GM12878 (cell line): ENCODE results near the gene CETP. TPM values are rescaled to one million over a fixed set of nuclear protein-coding genes. Genes with fewer than 3 reads are reported as not detected.

Experiments
- BRCA1 ChIP-seq: IDR thresholded peaks from 2 replicates; pipeline ENCODE4 v1.6.1; 2011; ENCODE audit warnings: low read depth, low read length, improper control_type of control experiment
- CHD2 ChIP-seq: IDR thresholded peaks from 2 replicates; pipeline ENCODE4 v1.6.1; 2011; ENCODE audit warnings: low read depth, low read length, improper control_type of control experiment, borderline replicate concordance
- EP300 ChIP-seq, 2 experiments: fragments of 150-350 bp in 1 of 2; IDR thresholded peaks; 2 replicates each; pipeline ENCODE4 v1.6.1; 2011 to 2012; ENCODE audit warnings: low read depth in 2 of 2, low read length in 2 of 2, borderline replicate concordance in 1 of 2, improper control_type of control experiment in 1 of 2, inconsistent platforms in 1 of 2; ENCODE audit not compliant: control insufficient read depth in 1 of 2
- FOXM1 ChIP-seq: IDR thresholded peaks from 2 replicates; pipeline ENCODE4 v1.6.1; 2012; ENCODE audit warnings: low read depth, mild to moderate bottlenecking, inconsistent platforms, low read length, moderate library complexity
- HDAC6 ChIP-seq: fragments of 200-600 bp; sonication (generic); IDR thresholded peaks from one replicate; pipeline ENCODE4 v1.8.0; 2017; ENCODE audit warnings: antibody characterized with exemption; ENCODE audit not compliant: unreplicated experiment
- MYC ChIP-seq: IDR thresholded peaks from 2 replicates; pipeline ENCODE4 v1.6.1; 2011; ENCODE audit warnings: mild to moderate bottlenecking, low read length, moderate library complexity, inconsistent platforms; ENCODE audit not compliant: insufficient read depth, insufficient replicate concordance, insufficient read length, severe bottlenecking
- TCF12 ChIP-seq: IDR thresholded peaks from 2 replicates; pipeline ENCODE4 v1.6.1; 2011; ENCODE audit warnings: low read depth, mild to moderate bottlenecking, low read length
- ZNF207 ChIP-seq: fragments of 450-650 bp; IDR thresholded peaks from 2 replicates; pipeline ENCODE4 v1.6.1; 2014; ENCODE audit warnings: antibody characterized with exemption, mild to moderate bottlenecking, borderline replicate concordance
- polyA plus RNA-seq, 11 experiments: library from polyadenylated mRNA; depleted of rRNA in 4 of 11; unstranded in 6 of 11; stranded (reverse) in 5 of 11; fragments of >200 nt; fragmentation: Nextera tagmentation in 4 of 11; fragmentation: Illumina TruSeq in 1 of 11; extraction: Ambion mirVana in 4 of 11; extraction: Trizol in 1 of 11; gene quantifications; 1 replicate in 1 of 11; 2 replicates in 10 of 11; pipeline versions ENCODE4 v1.2.1 to v1.2.3, GENCODE V29; 2011 to 2016; ENCODE audit warnings: inconsistent platforms in 2 of 11, missing spikeins in 2 of 11, low read depth in 1 of 11
- total RNA-seq, 4 experiments: library from RNA; depleted of rRNA in 3 of 4; stranded (reverse); fragments of >200 nt in 3 of 4; fragmentation: Illumina TruSeq in 1 of 4; extraction: Trizol in 1 of 4; gene quantifications; 2 replicates each; pipeline versions ENCODE4 v1.2.1 to v1.2.3, GENCODE V29; 2013 to 2021
- TF ChIP-seq, protein P1 (sequence below): fragments of 450-650 bp; IDR thresholded peaks from 2 replicates; pipeline ENCODE4 v1.6.1; 2017; ENCODE audit warnings: low read depth, mild to moderate bottlenecking, moderate library complexity
- TF ChIP-seq, protein P2 (sequence below): IDR thresholded peaks from 2 replicates; pipeline ENCODE4 v1.6.1; 2011; ENCODE audit warnings: mild to moderate bottlenecking, low read depth, low read length, moderate library complexity; ENCODE audit not compliant: insufficient replicate concordance
- TF ChIP-seq, protein P3 (sequence below): IDR thresholded peaks from 2 replicates; pipeline ENCODE4 v1.6.1; 2011; ENCODE audit warnings: borderline replicate concordance, low read depth, mild to moderate bottlenecking, moderate library complexity, mixed read lengths, low read length; ENCODE audit not compliant: insufficient read depth; ENCODE audit errors: extremely low read length
- TF ChIP-seq, protein P4 (sequence below): IDR thresholded peaks from 2 replicates; pipeline ENCODE4 v1.6.1; 2012; ENCODE audit warnings: low read depth, low read length, improper control_type of control experiment

Gene CETP
- total and polyA plus RNA-seq, 10 of the 15 experiments (the other 5 are each of a cell fraction or from before 2014, with no cell fraction given): 1.2 to 6.4 (median 2.1) TPM

DNA sequence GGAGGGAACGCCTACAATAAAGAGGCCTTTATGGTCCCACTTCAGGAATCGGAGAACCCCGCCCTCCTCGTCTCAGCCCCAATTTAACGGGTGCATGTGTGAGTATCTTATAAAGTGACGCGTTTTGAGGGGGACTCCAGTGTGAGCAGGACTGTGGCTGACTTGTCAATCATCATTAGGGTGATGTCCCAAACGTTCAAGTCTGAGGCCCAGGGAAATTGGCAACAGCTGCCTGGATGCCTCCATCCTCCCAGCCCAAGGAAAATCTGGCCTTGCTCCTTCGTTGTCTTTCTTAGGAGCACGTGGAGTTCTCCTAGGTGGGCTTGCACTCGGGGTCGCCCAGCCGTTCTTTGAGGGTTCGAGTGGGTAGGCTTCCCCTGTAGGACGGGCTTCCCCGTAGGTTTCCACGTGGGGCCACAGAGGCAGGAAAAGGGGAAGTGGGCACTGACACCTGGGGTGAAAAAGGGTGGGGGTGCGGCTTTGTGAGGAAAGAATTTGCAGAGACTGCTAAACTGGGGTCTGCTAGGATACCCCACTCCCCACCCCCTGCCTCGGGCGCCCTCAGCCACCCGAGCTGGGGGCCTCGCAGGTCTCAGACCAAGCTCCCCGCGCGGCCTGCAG is 30.4 kb upstream of the CETP start (continued):
- TF ChIP-seq, protein P1, sequence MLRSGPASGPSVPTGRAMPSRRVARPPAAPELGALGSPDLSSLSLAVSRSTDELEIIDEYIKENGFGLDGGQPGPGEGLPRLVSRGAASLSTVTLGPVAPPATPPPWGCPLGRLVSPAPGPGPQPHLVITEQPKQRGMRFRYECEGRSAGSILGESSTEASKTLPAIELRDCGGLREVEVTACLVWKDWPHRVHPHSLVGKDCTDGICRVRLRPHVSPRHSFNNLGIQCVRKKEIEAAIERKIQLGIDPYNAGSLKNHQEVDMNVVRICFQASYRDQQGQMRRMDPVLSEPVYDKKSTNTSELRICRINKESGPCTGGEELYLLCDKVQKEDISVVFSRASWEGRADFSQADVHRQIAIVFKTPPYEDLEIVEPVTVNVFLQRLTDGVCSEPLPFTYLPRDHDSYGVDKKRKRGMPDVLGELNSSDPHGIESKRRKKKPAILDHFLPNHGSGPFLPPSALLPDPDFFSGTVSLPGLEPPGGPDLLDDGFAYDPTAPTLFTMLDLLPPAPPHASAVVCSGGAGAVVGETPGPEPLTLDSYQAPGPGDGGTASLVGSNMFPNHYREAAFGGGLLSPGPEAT: peak; percentile 97
- TF ChIP-seq HDAC6 (no peak), FOXM1 (peak; percentile 81), BRCA1 (no peak), EP300 (IDR thresholded peaks at IDR 0.05; ENCODE audit: borderline replicate concordance in 1 of 2, control insufficient read depth in 1 of 2, low read depth in 2 of 2, low read length in 2 of 2) (peak; percentile 77), CHD2 (peak; percentile 14; the same call in 1 of the 2 replicates), MYC (no peak), TCF12 (peak; percentile 96), ZNF207 (no peak; the same call in none of the 2 replicates)
- TF ChIP-seq, protein P2, sequence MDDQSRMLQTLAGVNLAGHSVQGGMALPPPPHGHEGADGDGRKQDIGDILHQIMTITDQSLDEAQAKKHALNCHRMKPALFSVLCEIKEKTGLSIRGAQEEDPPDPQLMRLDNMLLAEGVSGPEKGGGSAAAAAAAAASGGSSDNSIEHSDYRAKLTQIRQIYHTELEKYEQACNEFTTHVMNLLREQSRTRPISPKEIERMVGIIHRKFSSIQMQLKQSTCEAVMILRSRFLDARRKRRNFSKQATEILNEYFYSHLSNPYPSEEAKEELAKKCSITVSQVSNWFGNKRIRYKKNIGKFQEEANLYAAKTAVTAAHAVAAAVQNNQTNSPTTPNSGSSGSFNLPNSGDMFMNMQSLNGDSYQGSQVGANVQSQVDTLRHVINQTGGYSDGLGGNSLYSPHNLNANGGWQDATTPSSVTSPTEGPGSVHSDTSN: peak; percentile 76
- TF ChIP-seq, protein P3, sequence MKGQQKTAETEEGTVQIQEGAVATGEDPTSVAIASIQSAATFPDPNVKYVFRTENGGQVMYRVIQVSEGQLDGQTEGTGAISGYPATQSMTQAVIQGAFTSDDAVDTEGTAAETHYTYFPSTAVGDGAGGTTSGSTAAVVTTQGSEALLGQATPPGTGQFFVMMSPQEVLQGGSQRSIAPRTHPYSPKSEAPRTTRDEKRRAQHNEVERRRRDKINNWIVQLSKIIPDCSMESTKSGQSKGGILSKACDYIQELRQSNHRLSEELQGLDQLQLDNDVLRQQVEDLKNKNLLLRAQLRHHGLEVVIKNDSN: no peak
- TF ChIP-seq, protein P4, sequence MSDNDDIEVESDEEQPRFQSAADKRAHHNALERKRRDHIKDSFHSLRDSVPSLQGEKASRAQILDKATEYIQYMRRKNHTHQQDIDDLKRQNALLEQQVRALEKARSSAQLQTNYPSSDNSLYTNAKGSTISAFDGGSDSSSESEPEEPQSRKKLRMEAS: peak; percentile 88
